Activated CD8-positive, alpha-beta memory T cell treated with anti-CD3 and anti-CD28 coated beads for 24 hours (primary cell): ENCODE measurements around the gene SPATA31A1.
"Not testable (repeated sequence)": the region's sequence is repeated elsewhere in the genome, so short reads cannot be mapped to it uniquely, and the experiment has no call there.

Experiments used
- DNase-seq: peaks from one replicate; pipeline ENCODE4 v3.0.0-alpha.2; 2020

Gene SPATA31A1

DNA sequence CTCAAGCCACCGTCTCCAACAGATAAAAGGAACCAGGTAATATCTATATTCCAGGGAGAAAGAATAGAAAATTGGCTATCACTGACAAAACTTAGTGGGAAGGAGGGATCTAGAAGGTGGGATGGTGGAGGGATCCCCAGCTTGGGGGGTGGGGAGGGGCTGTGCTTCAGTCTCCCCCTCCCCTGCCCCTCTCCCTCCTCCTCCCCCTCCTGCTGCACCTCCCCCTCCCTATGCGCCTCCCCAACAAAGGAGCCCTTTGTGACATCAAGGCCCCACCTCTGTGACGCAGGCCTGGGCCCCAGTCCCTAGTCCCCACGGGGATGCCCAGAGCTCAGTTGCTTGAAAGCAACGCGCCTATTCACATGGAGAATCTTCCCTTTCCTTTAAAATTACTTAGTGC is at the start of gene SPATA31A1:
Gene SPATA31A1 (plus strand): TSS at position 301 of the 400 bp plus-strand sequence. CDS start 62 bp downstream, at position 363.
- not testable (repeated sequence) for DNase-seq

DNA sequence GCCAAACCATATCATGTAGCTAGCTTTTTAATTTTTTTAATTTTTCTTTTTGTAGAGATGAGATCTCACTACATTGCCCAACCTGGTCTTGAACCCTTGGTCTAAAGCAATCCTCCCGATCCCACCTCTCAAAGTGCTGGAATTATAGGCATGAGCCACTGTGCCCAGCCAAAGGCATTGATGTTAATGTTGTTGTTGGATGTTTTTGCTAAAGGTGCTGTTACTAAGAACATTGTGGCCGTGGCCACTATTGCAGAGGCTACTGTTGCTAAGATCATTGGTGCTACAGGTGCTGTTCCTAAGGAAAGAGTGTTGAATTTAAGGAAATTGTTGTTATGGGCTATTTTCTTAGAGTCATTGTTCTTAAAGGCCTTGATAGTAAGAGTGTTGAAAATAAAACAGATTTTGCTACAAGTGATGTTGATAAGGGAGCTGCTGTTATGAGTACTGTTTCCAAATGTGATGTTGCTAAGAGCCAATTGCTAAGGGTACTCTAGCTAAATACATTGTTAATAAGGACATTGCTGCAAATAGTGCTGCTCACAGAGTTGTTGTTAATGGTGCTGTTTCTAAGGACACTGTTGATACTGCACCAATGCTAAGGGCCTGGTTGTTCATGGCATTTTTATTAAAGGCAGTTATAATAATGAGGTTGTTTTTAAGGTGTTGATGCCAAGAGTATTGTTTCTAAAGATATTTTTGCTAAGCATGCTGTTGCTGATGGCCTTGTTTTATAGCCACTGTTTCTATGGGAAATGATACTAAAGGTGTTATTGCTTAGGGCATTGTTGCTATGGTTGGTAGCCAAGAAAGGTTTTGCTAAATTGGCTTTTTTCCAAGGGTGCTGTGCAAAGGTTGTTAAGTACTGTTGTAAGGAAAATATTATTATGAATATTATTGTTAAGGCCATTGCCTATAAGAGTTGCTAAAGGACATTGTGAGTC is 52.1 kb downstream of the SPATA31A1 start:
- DNase-seq = not testable (repeated sequence)

DNA sequence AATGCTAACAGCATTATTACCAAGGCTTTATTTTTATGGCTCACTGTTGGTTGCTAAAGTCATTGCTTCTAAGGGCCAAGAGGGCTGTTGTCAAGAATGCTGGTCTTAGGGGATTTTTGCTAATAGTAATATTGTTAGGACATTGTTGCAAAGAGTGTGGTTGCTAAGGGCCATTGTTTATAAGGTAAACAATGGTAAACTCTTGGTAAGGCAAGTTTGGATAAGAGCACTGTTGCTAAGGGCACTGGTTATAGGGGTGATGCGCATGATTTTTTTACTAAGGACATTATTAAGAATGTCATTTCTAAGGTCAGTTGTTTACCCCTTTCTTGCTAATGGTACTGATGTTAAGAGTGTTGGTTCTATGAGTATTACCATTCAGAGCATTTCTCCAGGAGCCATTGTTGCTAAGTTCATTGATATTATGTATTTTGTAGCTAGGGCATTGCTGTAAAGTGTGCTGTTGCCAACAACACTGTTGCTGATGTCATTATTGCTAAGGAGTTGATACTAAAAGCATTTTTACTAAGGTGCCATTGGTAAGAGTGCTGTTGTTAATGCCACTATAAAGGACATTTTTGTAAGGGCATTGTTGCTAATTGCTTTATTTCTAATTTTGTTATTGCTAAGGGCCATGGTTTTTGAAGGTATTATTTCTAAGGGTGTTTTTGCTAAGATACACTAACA is 55.9 kb downstream of the SPATA31A1 start:
- not testable (repeated sequence) for DNase-seq
